ENCODE results near the gene FPR2. TPM values are rescaled to one million over a fixed set of nuclear protein-coding genes. Genes with fewer than 3 reads are reported as not detected.

Gene FPR2
- total and polyA plus RNA-seq, 9 donors: 0.21 to 2.4 (median 0.95) TPM

- no peaks in the 10 kb centered on the region for H3K27me3 ChIP-seq
- H3K9me3 ChIP-seq: no peaks in the 10 kb centered on the region
- H3K4me1 ChIP-seq (ENCODE audit: insufficient read depth): peaks cover 5% of the 10 kb centered on the region
- TF ChIP-seq CTCF (IDR thresholded peaks at IDR 0.05): no peak
- no peak for TF ChIP-seq POLR2A (IDR thresholded peaks at IDR 0.05)
- TF ChIP-seq EP300 (IDR thresholded peaks at IDR 0.05): no peak
- H3K36me3 ChIP-seq: no peaks in the 10 kb centered on the region
- intact Hi-C loops (cut with DNase I): loop anchor here in 1 of 4 donors (10.0 kb wide), 1 partner anchor 55 kb away; no protein-coding TSS in a partner anchor
- DNase-seq: peak in 2 of 5 donors; percentile 37 to 52
- WGBS, 3 donors: 4 to 7% (median 6%) methylated on average over 78 to 83 of the region's 83 CpGs
- peak overlapping the region; percentile 35 for H3K4me3 ChIP-seq
- peak overlapping the region in 1 of 2 donors; percentile 22 for H3K27ac ChIP-seq
Observed at GRCh38 chr19:51719251-51719988, 41.6 kb upstream of the FPR2 start.

- Histone ChIP-seq H3K9me3 (no peaks in the 10 kb centered on the region), H3K27me3 (no peaks in the 10 kb centered on the region), H3K27ac (no peak overlapping the region), H3K4me3 (no peak overlapping the region), H3K36me3 (no peaks in the 10 kb centered on the region), H3K4me1 (ENCODE audit: insufficient read depth) (peaks cover 6% of the 10 kb centered on the region)
- TF ChIP-seq POLR2A (IDR thresholded peaks at IDR 0.05): no peak
- TF ChIP-seq CTCF (IDR thresholded peaks at IDR 0.05): no peak
- no peak for TF ChIP-seq EP300 (IDR thresholded peaks at IDR 0.05)
- 79 to 81% (median 80%) methylated on average over 7 of the region's 7 CpGs for WGBS, 3 donors
- no peak for DNase-seq
- intact Hi-C loops (cut with DNase I): no loop called here
Observed at GRCh38 chr19:51721905-51722304, 39.1 kb upstream of the FPR2 start.

GRCh38 chr19:51722492-51722891 lies 38.5 kb upstream of the FPR2 start:
- intact Hi-C loops (cut with DNase I): no loop called here
- Histone ChIP-seq H3K27ac (no peak overlapping the region), H3K27me3 (no peaks in the 10 kb centered on the region), H3K4me1 (ENCODE audit: insufficient read depth) (peaks cover 6% of the 10 kb centered on the region), H3K9me3 (no peaks in the 10 kb centered on the region), H3K4me3 (no peak overlapping the region), H3K36me3 (no peaks in the 10 kb centered on the region)
- TF ChIP-seq POLR2A (IDR thresholded peaks at IDR 0.05): no peak
- TF ChIP-seq EP300 (IDR thresholded peaks at IDR 0.05): no peak
- no peak for TF ChIP-seq CTCF (IDR thresholded peaks at IDR 0.05)
- DNase-seq: no peak
- WGBS, 3 donors: 74 to 79% (median 75%) methylated on average over 2 of the region's 2 CpGs

- 10 to 26% (median 17%) methylated on average over 15 of the region's 15 CpGs for WGBS, 3 donors
- Histone ChIP-seq H3K9me3 (no peaks in the 10 kb centered on the region), H3K4me3 (no peak overlapping the region), H3K4me1 (ENCODE audit: insufficient read depth) (peaks cover 4% of the 10 kb centered on the region), H3K27ac (peak overlapping the region; percentile 7 to 36), H3K36me3 (no peaks in the 10 kb centered on the region), H3K27me3 (no peaks in the 10 kb centered on the region)
- no peak for TF ChIP-seq EP300 (IDR thresholded peaks at IDR 0.05)
- TF ChIP-seq CTCF (IDR thresholded peaks at IDR 0.05): no peak
- no peak for TF ChIP-seq POLR2A (IDR thresholded peaks at IDR 0.05)
- intact Hi-C loops (cut with DNase I): no loop called here
- peak in 4 of 5 donors; percentile 44 to 62 (median 54) for DNase-seq
Observed at GRCh38 chr19:51724543-51724942, 36.4 kb upstream of the FPR2 start.

All from ovary (tissue), 9 donors.